Stimulated activated CD4-positive, alpha-beta T cell treated with anti-CD3 and anti-CD28 coated beads, Interleukin-2, amount 100 ng/mL, for 48 hours (primary cell): Measurements from ENCODE around the gene RNASE1.

ENCODE experiments used
- DNase-seq, 2 donors: peaks; one replicate each; pipeline ENCODE4 v3.0.0-alpha.2; 2020

The RNASE1 gene

GRCh38 chr14:20807304-20808161 is 4.9 kb upstream of the RNASE1 start:
- DNase-seq, result no peak

- DNase-seq, result no peak
These were observed 2.8 kb upstream of the RNASE1 start for GRCh38 chr14:20805485-20805884.

DNA sequence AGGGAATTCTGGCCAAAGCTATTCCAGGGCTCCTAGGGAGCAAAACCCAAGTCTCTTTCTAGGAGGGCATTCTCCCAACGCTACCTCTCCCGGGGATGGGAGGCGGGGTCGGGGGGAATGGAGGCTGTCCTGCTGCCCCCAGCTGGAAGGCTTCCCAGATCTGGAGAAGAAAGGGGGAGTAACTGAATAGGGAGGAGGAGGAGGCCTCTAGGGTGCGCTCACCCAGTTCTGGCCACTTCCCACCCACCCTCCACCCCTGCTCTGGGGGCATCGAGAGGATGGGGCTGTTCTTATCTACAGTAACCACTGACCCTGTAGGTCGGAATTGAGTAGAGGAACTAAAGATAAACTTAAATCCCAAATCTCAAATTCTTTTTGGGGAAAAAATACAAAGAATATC is 579 bp upstream of the RNASE1 start:
- no peak for DNase-seq

DNA sequence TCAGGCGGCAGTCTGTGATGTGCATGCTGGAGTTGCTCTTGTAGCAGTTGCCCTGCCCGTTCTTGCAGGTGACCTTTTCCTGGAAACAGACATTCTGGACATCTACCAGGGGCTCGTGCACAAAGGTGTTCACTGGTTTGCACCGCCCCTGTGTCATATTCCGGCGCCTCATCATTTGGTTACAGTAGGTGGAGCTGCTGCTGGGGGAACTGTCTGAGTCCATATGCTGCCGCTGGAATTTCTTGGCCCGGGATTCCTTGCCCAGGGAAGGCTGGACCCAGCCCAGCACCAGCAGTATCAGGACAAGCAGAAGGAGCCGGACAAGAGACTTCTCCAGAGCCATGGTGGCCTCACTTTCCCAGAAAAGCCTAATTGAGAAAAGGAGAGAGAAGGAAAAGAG is 918 bp downstream of the RNASE1 start:
- no peak for DNase-seq

DNA sequence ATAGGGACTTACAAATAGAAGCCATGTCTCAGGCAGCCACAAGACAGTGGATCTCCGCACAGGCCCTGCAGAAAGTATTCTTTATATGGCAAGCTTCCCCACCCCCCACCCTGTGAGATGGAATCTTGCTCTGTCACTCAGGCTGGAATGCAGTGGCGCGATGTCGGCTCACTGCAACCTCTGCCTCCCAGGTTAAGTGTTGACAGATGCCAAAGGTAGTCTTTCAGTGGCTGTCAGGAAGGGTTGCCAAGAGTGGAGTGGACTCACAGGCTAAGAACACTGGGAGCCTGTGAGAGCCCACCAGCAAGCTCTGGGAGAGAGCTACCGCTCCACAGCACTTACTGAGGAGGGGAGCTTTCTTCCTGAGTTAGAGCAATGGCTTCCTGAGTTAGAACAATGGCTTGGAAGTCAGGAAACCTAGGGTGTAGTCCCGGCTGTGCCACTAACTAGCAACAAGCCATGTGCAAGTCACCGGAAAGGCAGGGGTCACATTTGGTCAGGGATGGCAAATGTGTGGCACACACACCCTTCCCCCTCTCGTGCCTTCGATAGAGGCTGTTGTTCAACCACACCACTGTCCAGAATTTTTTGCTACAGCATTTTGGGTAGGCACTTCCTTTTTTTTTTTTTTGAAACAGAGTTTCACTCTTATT is 2.6 kb downstream of the RNASE1 start:
- no peak for DNase-seq

DNA sequence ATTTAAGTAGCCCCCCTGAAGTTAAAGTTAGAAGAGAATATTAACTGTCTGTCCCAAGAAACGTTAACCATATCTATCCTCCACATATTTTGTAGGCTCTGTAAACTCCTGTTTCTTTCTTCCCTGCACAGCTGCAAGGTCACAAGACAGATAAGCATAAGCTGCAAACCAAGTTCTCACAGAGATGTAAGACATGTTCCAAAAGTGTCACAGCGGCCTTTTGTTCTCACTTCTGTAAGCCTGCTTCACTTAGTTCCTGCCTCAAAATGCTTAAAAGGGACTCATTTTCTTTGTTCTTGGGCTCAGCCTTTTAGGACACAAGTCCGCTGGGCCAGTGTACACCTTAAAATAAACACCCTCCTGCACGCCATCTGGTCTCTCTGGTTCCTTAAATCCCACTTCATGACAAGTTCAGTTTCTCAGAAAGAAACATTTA is 3.2 kb downstream of the RNASE1 start:
- DNase-seq, result no peak

DNA sequence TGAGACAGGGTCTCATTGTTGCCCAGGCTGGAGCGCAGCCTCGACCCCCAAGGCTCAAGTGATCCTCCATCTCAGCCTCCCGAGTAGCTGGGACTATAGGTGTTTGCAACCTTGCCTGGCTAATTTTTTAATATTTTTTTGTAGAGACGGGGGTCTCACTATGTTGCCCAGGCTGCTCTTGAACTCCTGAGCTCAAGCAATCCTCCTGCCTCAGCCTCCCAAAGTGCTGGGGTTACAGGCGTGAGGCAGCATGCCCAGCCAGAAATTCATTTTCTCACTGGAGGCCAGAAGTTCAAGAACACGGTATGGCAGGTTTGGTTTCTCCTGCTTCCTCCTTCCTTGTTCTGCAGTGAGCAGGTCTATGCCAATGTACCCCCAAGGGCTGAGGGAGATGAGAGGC is 3.7 kb downstream of the RNASE1 start:
- DNase-seq, result no peak

- no peak for DNase-seq
These were observed 4.3 kb downstream of the RNASE1 start for GRCh38 chr14:20798318-20798717.

DNA sequence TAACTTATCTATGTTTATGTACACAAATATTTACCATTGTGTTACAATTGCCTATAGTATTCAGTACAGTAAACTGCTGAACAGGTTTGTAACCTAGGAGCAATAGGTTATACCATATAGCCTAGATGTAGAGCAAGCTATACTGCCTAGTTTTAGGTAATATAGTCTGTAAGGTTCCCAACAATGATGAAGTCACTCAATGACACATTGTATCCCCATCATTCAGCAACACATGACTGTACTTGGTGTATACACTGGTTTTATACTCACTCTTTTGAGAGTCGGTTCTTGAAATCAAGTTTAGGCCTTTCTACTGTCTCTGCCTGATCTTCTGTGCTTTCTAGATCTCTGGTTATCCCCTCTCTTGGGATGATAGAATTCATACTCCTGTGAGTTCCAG is 5.5 kb downstream of the RNASE1 start:
- DNase-seq, result no peak

DNA sequence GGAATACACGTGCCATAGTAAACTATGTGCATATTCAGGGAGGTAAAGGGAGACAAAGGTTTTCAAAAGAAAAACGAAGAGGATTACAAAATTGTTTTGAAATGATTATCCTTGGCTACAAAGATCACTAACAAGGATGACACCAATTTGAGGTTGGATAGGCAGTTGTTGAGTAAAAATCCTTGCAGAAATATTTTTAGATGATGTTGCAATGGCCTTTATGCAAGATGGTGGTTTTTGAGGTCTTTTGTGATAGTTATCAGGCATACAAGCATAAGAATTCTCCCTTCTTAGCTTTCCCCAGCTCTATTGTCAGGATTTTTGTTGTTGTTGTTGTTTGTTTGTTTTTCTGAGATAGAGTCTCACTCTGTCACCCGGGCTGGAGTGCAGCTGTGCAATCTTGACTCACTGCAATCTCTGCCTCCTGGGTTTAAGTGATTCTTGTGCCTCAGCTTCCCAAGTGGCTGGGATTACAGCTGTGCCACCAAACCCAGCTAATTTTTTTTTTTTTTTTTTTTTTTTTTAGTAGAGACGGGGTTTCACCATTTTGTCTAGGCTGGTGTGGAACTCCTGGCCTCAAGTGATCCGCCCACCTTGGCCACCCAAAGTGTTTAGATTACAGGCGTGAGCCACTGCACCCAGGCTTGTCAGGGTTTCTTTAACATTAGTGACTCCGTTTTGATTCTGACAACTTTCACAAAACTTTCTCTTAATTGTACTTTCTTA is 7.8 kb downstream of the RNASE1 start:
- DNase-seq, result no peak

DNA sequence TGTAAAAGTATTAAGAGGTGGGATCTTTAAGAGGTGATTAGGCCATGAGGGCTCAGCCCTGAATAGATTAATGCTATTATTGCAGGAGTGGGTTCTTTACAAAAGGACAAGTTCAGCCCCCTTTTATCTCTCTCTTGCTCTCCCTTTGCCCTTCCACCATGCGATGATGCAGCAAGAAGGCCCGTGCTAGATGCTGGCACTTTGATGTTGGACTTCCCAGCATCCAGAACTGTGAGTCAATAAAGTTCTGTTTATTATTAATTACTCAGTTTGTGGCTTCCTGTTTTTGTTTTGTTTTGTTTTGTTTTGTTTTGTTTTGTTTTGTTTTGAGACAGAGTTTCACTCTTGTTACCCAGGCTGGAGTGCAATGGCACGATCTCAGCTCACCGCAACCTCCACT is 10.1 kb downstream of the RNASE1 start:
- DNase-seq, result no peak

DNA sequence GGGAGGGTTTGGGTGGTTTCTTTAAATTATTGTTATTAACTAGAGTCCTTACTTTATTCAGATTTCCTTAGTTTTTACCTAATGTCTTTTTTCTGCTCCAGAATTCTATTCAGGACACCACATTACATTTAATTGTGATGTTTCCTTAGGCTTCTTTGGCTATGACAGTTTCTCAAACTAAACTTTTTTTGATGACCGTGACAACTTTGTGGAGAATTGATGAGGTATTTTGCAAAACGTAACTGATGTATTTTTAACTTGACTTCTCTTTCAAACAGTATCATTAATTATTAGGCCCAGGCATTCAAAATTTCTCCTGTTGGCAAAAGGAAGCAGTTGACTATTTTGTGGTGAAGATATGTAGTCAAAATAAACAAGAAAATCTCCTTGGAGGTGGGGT is 11.0 kb downstream of the RNASE1 start:
- no peak for DNase-seq

DNA sequence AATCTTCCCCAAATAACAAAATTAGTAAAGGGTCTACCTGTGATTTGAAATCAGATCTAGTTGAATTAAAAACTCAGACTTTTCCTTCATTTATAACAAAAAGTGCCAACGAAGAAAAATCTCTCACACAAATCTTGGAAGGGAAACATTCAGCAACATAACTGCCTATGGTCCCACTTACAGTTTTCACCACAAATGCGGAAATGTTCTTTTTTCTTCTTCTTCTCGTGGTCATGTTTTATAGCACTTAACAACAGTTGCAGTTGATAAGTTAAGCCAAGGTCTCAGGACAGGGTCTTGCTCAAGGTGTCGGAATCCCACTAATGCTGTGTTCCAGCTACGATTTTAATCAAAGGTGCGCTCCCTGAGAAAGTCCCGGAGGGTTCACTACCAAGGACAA is 11.5 kb downstream of the RNASE1 start:
- DNase-seq, result no peak

GRCh38 chr14:20790464-20791116 is 12.1 kb downstream of the RNASE1 start:
- DNase-seq, result no peak

DNA sequence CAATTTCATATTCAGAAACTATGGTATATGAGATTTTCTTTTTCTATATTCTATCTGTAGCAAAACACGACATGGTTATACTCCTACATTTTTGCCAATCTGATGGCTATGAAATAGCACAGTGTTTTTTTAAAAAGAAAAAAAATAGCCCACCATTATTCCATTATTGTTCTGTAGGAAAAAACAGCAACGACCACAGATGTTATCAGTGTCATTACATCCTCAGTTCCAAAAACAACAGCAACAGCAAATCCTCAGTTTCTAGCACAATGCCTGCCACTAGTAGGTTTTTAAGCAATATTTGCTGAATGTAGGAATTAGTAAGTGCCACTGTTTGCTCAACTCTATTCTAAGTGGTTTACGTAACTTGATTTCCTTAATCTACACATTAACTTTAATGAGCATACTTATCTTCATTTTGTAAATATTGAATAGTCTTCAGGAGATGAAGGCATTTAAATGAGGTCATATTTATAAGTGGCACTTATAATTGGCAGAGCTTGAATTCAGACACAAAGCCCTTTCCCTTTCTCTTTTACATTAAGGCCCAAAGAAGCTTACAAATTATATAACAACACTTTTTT is 13.3 kb downstream of the RNASE1 start:
- DNase-seq, result no peak

- DNase-seq, result no peak
These were observed 15.6 kb downstream of the RNASE1 start for GRCh38 chr14:20787025-20787424.

DNA sequence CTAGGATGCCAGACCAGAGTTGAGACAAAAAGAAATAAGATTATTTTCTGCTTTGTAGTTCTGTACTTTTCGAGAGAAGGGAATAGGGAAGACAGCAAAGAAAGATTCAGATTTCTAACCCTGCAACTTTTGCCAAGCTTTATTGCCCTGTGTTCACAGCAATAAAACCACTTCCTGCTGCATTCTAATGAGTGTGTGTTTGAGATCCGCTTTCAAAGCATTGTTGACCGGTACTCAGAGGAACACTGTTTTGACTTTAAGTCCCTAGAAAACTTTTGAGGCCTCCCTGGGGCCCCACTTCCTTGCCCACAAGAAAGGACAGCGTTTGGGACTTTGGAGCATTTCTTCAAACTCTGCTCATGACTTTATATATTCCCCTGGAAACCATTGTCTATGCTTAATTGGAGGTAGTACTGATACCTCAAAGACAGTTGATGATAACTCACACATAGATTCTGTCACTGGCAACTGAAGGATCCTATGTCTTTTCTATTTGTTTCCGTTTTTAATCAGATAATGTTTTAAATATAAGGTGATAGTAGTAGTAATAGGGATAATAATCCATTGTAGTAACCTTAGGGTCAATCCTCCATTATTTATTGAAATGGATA is 20.3 kb downstream of the RNASE1 start:
- no peak for DNase-seq

DNA sequence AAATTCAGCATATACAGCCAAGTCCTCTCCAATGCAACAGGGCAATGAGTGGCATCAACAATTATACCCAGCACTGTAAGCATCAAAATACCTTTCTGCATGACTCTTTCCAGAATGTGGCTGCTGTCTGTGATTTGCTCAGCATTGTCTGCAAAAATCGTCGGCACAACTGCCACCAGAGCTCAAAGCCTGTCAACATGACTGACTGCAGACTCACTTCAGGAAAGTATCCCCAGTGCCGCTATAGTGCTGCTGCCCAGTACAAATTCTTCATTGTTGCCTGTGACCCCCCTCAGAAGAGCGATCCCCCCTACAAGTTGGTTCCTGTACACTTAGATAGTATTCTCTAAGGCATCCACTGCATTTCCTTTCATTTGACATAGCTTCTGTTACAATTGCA is 20.8 kb downstream of the RNASE1 start:
- no peak for DNase-seq

- no peak for DNase-seq
These were observed 26.7 kb downstream of the RNASE1 start for GRCh38 chr14:20775901-20776300.

DNA sequence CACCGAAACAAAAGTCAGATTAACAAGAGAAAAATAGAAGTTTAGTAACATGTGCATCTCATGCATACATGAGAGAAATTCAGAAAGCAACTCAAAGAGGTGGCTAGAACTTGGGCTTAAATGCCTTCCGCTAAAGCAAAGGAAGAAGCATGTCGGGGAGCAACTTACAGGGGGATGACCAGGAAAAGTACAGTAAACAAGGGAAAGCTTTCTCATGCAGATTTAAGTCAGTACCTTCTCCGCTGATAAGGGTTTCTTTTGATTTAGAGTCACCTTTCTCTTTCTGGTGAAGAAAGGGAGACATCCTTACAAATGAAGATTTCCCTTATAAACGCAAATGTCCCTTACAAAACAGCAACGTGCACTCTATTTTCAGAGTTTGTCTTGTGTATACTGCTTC is 27.6 kb downstream of the RNASE1 start:
- no peak for DNase-seq

GRCh38 chr14:20774258-20774824 is 28.3 kb downstream of the RNASE1 start:
- DNase-seq, result no peak

- no peak for DNase-seq
These were observed 30.0 kb downstream of the RNASE1 start for GRCh38 chr14:20772650-20773049.
